ENCODE measurements around the gene MREG. TPM values are rescaled to one million over a fixed set of nuclear protein-coding genes. Genes with fewer than 3 reads are reported as not detected.

MREG gene
- 1 to 10 TPM in 2 of 3 donors, under 1 TPM in 1; 0.85 to 3.5 (median 2.3) TPM for polyA plus RNA-seq

- WGBS, 3 donors: 0 to 1% (median 0%) methylated on average over 55 to 70 of the region's 70 CpGs
- H3K27ac ChIP-seq (ENCODE audit: low read depth, low read length): no peak within 1 kb of the TSS
These were observed at the start of gene MREG for GRCh38 chr2:216013080-216013909. TSS of gene MREG (minus strand) at chr2:216013551. CDS start at chr2:216013327, 224 bp downstream.

GRCh38 chr2:216059233-216059834 lies 46.0 kb upstream of the MREG start:
- H3K27ac ChIP-seq (ENCODE audit: low read depth, low read length): no peak overlapping the region
- 94 to 97% (median 95%) methylated on average over 5 of the region's 5 CpGs for WGBS, 3 donors

GRCh38 chr2:216057688-216058193 lies 44.4 kb upstream of the MREG start:
- 56 to 61% (median 58%) methylated on average over 7 of the region's 7 CpGs for WGBS, 3 donors
- no peak overlapping the region for H3K27ac ChIP-seq (ENCODE audit: low read depth, low read length)

GRCh38 chr2:216056739-216057138 lies 43.4 kb upstream of the MREG start:
- no peak overlapping the region for H3K27ac ChIP-seq (ENCODE audit: low read depth, low read length)
- WGBS, 3 donors: 63 to 82% (median 74%) methylated on average over 3 of the region's 3 CpGs

- WGBS, 3 donors: 89 to 96% (median 92%) methylated on average over 4 of the region's 4 CpGs
These were observed 42.3 kb upstream of the MREG start for GRCh38 chr2:216055680-216056079.

GRCh38 chr2:216052420-216052819 lies 39.1 kb upstream of the MREG start:
- no peak overlapping the region for H3K27ac ChIP-seq (ENCODE audit: low read depth, low read length)
- WGBS, 3 donors: 94 to 97% (median 97%) methylated on average over 2 of the region's 2 CpGs

More at GRCh38 chr2:216055680-216056079, 42.3 kb upstream of the MREG start:
- H3K27ac ChIP-seq (ENCODE audit: low read depth, low read length): no peak overlapping the region

- no peak overlapping the region for H3K27ac ChIP-seq (ENCODE audit: low read depth, low read length)
- WGBS, 3 donors: 89 to 93% (median 90%) methylated on average over 3 of the region's 3 CpGs
These were observed 38.0 kb upstream of the MREG start for GRCh38 chr2:216051350-216051749.

GRCh38 chr2:216049452-216049851 lies 36.1 kb upstream of the MREG start:
- H3K27ac ChIP-seq (ENCODE audit: low read depth, low read length): no peak overlapping the region
- 89 to 96% (median 92%) methylated on average over 2 of the region's 2 CpGs for WGBS, 3 donors

GRCh38 chr2:216047397-216047796 lies 34.0 kb upstream of the MREG start:
- WGBS, 3 donors: 87 to 92% (median 91%) methylated on average over 2 of the region's 2 CpGs
- H3K27ac ChIP-seq (ENCODE audit: low read depth, low read length): no peak overlapping the region

- WGBS, 3 donors: 75 to 77% (median 77%) methylated on average over 5 of the region's 5 CpGs
- H3K27ac ChIP-seq (ENCODE audit: low read depth, low read length): no peak overlapping the region
These were observed 31.6 kb upstream of the MREG start for GRCh38 chr2:216044883-216045486.

GRCh38 chr2:216043949-216044348 lies 30.6 kb upstream of the MREG start:
- 95% methylated on average over 5 of the region's 5 CpGs for WGBS, 3 donors
- no peak overlapping the region for H3K27ac ChIP-seq (ENCODE audit: low read depth, low read length)

- H3K27ac ChIP-seq (ENCODE audit: low read depth, low read length): no peak overlapping the region
- 89 to 100% (median 97%) methylated on average over 2 of the region's 2 CpGs for WGBS, 3 donors
These were observed 28.1 kb upstream of the MREG start for GRCh38 chr2:216041438-216041837.

- whole genome bisulfite sequencing, 3 donors: 94 to 98% (median 95%) methylated on average over 3 of the region's 3 CpGs
- no peak overlapping the region for H3K27ac ChIP-seq (ENCODE audit: low read depth, low read length)
These were observed 26.6 kb upstream of the MREG start for GRCh38 chr2:216039918-216040317.

- H3K27ac ChIP-seq (ENCODE audit: low read depth, low read length): no peak overlapping the region
- WGBS, 3 donors: 17 to 60% (median 47%) methylated on average over 1 of the region's 1 CpG
These were observed 20.7 kb upstream of the MREG start for GRCh38 chr2:216034065-216034464.

GRCh38 chr2:216033403-216033802 lies 20.1 kb upstream of the MREG start:
- WGBS, 3 donors: 93 to 98% (median 94%) methylated on average over 3 of the region's 3 CpGs
- H3K27ac ChIP-seq (ENCODE audit: low read depth, low read length): no peak overlapping the region

GRCh38 chr2:216031960-216032689 lies 18.8 kb upstream of the MREG start:
- no peak overlapping the region for H3K27ac ChIP-seq (ENCODE audit: low read depth, low read length)
- 93 to 100% (median 95%) methylated on average over 1 of the region's 1 CpG for WGBS, 3 donors

GRCh38 chr2:216030216-216030615 lies 16.9 kb upstream of the MREG start:
- WGBS, 3 donors: 96 to 98% (median 96%) methylated on average over 3 of the region's 3 CpGs
- no peak overlapping the region for H3K27ac ChIP-seq (ENCODE audit: low read depth, low read length)

GRCh38 chr2:216029416-216030129 lies 16.2 kb upstream of the MREG start:
- H3K27ac ChIP-seq (ENCODE audit: low read depth, low read length): no peak overlapping the region
- 89 to 95% (median 93%) methylated on average over 7 of the region's 7 CpGs for WGBS, 3 donors
